IMR-90 (cell line): ENCODE data around the gene PRR22. TPM values are rescaled to one million over a fixed set of nuclear protein-coding genes. Genes with fewer than 3 reads are reported as not detected.

Source experiments
- ATAC-seq: fragments of 200-7000 bp; cut with Tn5 transposase; 2 replicates; pipeline ENCODE4 v1.9.1; 2020; ENCODE audit warnings: low read depth, mild to moderate bottlenecking, moderate library complexity
- BruUV-seq: library from RNA; stranded (reverse); fragments of 400-500 nt; replicated peaks from 2 replicates; lab custom pipeline; 2021; lab: Mats Ljungman, UMichigan
- CTCF ChIA-PET: fragments of 300-600 bp; formaldehyde crosslinking; extraction: SDS; loops from one replicate; lab custom pipeline; 2021; ENCODE audit warnings: antibody characterized with exemption; lab: Yijun Ruan, JAX
- POLR2A ChIA-PET: fragments of 300-600 bp; sonication (Branson Sonifier 250); formaldehyde crosslinking; loops from one replicate; lab custom pipeline; 2022; ENCODE audit warnings: antibody characterized with exemption; ENCODE audit not compliant: unreplicated experiment; lab: Charles Lee
- DNase-seq: peaks from one replicate; pipeline ENCODE4 v3.0.0; 2013
- H2AFZ ChIP-seq: replicated peaks from 2 replicates; pipeline ENCODE3; 2013; ENCODE audit warnings: low read length, mild to moderate bottlenecking; ENCODE audit not compliant: poor library complexity
- H2AK5ac ChIP-seq: 2 replicates; pipeline ENCODE4 v1.6.1; 2013; ENCODE audit warnings: low read depth, low read length, inconsistent platforms
- H2AK9ac ChIP-seq: replicated peaks from 2 replicates; pipeline ENCODE3; 2013; ENCODE audit warnings: mild to moderate bottlenecking, low read depth, low read length, moderate library complexity; ENCODE audit not compliant: poor library complexity
- H2BK120ac ChIP-seq: 2 replicates; pipeline ENCODE4 v1.6.1; 2013; ENCODE audit warnings: low read depth, low read length, inconsistent platforms
- H2BK15ac ChIP-seq: 3 replicates; pipeline ENCODE4 v1.6.1; 2013; ENCODE audit warnings: low read depth, low read length, inconsistent platforms
- H2BK20ac ChIP-seq: 2 replicates; pipeline ENCODE4 v1.6.1; 2013; ENCODE audit warnings: low read depth, mild to moderate bottlenecking, inconsistent platforms, low read length, moderate library complexity
- H2BK5ac ChIP-seq: 2 replicates; pipeline ENCODE4 v1.6.1; 2013; ENCODE audit warnings: mild to moderate bottlenecking, low read depth, low read length, inconsistent platforms; ENCODE audit not compliant: poor library complexity, severe bottlenecking
- H3K14ac ChIP-seq: replicated peaks from 2 replicates; pipeline ENCODE4 v1.6.1; 2013; ENCODE audit warnings: low read depth, low read length, inconsistent platforms
- H3K18ac ChIP-seq: 2 replicates; pipeline ENCODE4 v1.6.1; 2013; ENCODE audit warnings: low read depth, low read length, control low read depth
- H3K23ac ChIP-seq: 2 replicates; pipeline ENCODE4 v1.6.1; 2013; ENCODE audit warnings: low read depth, low read length, inconsistent platforms
- H3K27ac ChIP-seq: 2 replicates; pipeline ENCODE4 v1.5.1; 2013; ENCODE audit warnings: mild to moderate bottlenecking, control low read depth, low read length; ENCODE audit not compliant: insufficient read depth
- H3K27me3 ChIP-seq: 2 replicates; pipeline ENCODE4 v1.6.1; 2013; ENCODE audit warnings: low read length; ENCODE audit not compliant: control insufficient read depth, insufficient read depth
- H3K36me3 ChIP-seq: 2 replicates; pipeline ENCODE4 v1.6.1; 2013; ENCODE audit warnings: low read length, mixed read lengths; ENCODE audit not compliant: control insufficient read depth, insufficient read depth
- H3K4ac ChIP-seq: 2 replicates; pipeline ENCODE4 v1.6.1; 2013; ENCODE audit warnings: low read depth, low read length, inconsistent platforms
- H3K4me1 ChIP-seq: 2 replicates; pipeline ENCODE4 v1.6.1; 2013; ENCODE audit warnings: low read length, mixed read lengths; ENCODE audit not compliant: control insufficient read depth, insufficient read depth
- H3K4me2 ChIP-seq: 2 replicates; pipeline ENCODE4 v1.6.1; 2013; ENCODE audit warnings: low read depth, mild to moderate bottlenecking, control low read depth, low read length, moderate library complexity
- H3K4me3 ChIP-seq: 2 replicates; pipeline ENCODE4 v1.5.1; 2013; ENCODE audit warnings: low read depth, mild to moderate bottlenecking, control low read depth, low read length, moderate library complexity; ENCODE audit not compliant: insufficient read depth
- H3K56ac ChIP-seq: 2 replicates; pipeline ENCODE4 v1.6.1; 2013; ENCODE audit warnings: low read length, inconsistent platforms; ENCODE audit not compliant: insufficient read depth; ENCODE audit errors: extremely low read depth
- H3K79me1 ChIP-seq, 2 experiments: 2 replicates each; pipeline ENCODE4 v1.6.1; 2013; ENCODE audit warnings: low read length in 2 of 2, inconsistent platforms in 1 of 2, low read depth in 1 of 2
- H3K9ac ChIP-seq: 2 replicates; pipeline ENCODE4 v1.6.1; 2013; ENCODE audit warnings: low read depth, low read length, control low read depth
- H3K9me1 ChIP-seq: 2 replicates; pipeline ENCODE4 v1.6.1; 2013; ENCODE audit warnings: low read length, inconsistent platforms; ENCODE audit not compliant: insufficient read depth
- H3K9me3 ChIP-seq: 2 replicates; pipeline ENCODE4 v1.6.1; 2013; ENCODE audit warnings: low read length; ENCODE audit not compliant: control insufficient read depth, insufficient read depth
- H4K20me1 ChIP-seq: 2 replicates; pipeline ENCODE4 v1.6.1; 2013; ENCODE audit warnings: low read length, inconsistent platforms; ENCODE audit not compliant: insufficient read depth
- H4K5ac ChIP-seq: 2 replicates; pipeline ENCODE4 v1.6.1; 2013; ENCODE audit warnings: mild to moderate bottlenecking, low read depth, low read length, control low read depth
- H4K8ac ChIP-seq, 2 experiments: 2 replicates each; pipeline ENCODE4 v1.6.1; 2013; ENCODE audit warnings: low read depth in 2 of 2, low read length in 2 of 2, control low read depth in 1 of 2, inconsistent platforms in 1 of 2
- H4K91ac ChIP-seq: 2 replicates; pipeline ENCODE4 v1.6.1; 2013; ENCODE audit warnings: low read depth, low read length, inconsistent platforms; ENCODE audit not compliant: insufficient read depth
- BHLHE40 ChIP-seq: fragments of 150-350 bp; IDR thresholded peaks from 2 replicates; pipeline ENCODE4 v1.6.1; 2016; ENCODE audit warnings: mild to moderate bottlenecking, low read depth, low read length
- CEBPB ChIP-seq: IDR thresholded peaks from 2 replicates; pipeline ENCODE4 v1.6.1; 2012; ENCODE audit warnings: low read depth, low read length, improper control_type of control experiment
- CHD1 ChIP-seq: IDR thresholded peaks from 2 replicates; pipeline ENCODE4 v1.6.1; 2012; ENCODE audit warnings: low read depth, low read length, improper control_type of control experiment
- CTCF ChIP-seq: conservative IDR thresholded peaks from 2 replicates; pipeline ENCODE4 v1.5.1; 2012; ENCODE audit warnings: mild to moderate bottlenecking, low read depth, low read length, improper control_type of control experiment
- FOS ChIP-seq: fragments of 150-350 bp; IDR thresholded peaks from 2 replicates; pipeline ENCODE4 v1.6.1; 2016; ENCODE audit warnings: low read depth, low read length
- MAFK ChIP-seq: IDR thresholded peaks from 2 replicates; pipeline ENCODE4 v1.6.1; 2012; ENCODE audit warnings: low read depth, low read length, improper control_type of control experiment
- MAZ ChIP-seq: IDR thresholded peaks from 2 replicates; pipeline ENCODE4 v1.6.1; 2012; ENCODE audit warnings: low read depth, mild to moderate bottlenecking, low read length, improper control_type of control experiment, moderate library complexity, borderline replicate concordance
- MXI1 ChIP-seq: IDR thresholded peaks from 2 replicates; pipeline ENCODE4 v1.6.1; 2012; ENCODE audit warnings: low read depth, mild to moderate bottlenecking, low read length, moderate library complexity, borderline replicate concordance
- NFE2L2 ChIP-seq: fragments of 150-350 bp; IDR thresholded peaks from 2 replicates; pipeline ENCODE4 v1.6.1; 2016; ENCODE audit warnings: low read depth, mild to moderate bottlenecking, low read length
- POLR2A ChIP-seq: IDR thresholded peaks from 2 replicates; pipeline ENCODE4 v1.6.1; 2012; ENCODE audit warnings: mild to moderate bottlenecking, low read depth, low read length
- RAD21 ChIP-seq: IDR thresholded peaks from 2 replicates; pipeline ENCODE4 v1.6.1; 2012; ENCODE audit warnings: low read length, improper control_type of control experiment
- RCOR1 ChIP-seq: IDR thresholded peaks from 2 replicates; pipeline ENCODE4 v1.6.1; 2012; ENCODE audit warnings: mild to moderate bottlenecking, low read length, improper control_type of control experiment; ENCODE audit not compliant: insufficient replicate concordance
- RFX5 ChIP-seq: IDR thresholded peaks from 2 replicates; pipeline ENCODE4 v1.8.0; 2012; ENCODE audit warnings: low read depth, mild to moderate bottlenecking, low read length, moderate library complexity
- SMC3 ChIP-seq: fragments of 150-350 bp; IDR thresholded peaks from 2 replicates; pipeline ENCODE4 v1.6.1; 2016; ENCODE audit warnings: low read depth, mild to moderate bottlenecking, antibody characterized with exemption, low read length, moderate library complexity
- WGBS, 2 experiments: methylation state at CpG; one replicate each; pipeline versions ENCODE4 v1.1.5 to v1.1.7; 2013; ENCODE audit warnings: missing lambda C conversion rate in 2 of 2; ENCODE audit not compliant: insufficient read length in 1 of 2; ENCODE audit errors: extremely low coverage in 2 of 2; 5-methylcytosine and 5-hydroxymethylcytosine counted together
- dilution Hi-C: fragments of 300-500 bp; cut with HindIII; formaldehyde crosslinking; loops from one replicate; pipeline ENCODE4 v1.14.3; 2018; ENCODE audit warnings: low sequenced_read_pairs; ENCODE audit not compliant: unreplicated experiment
- in situ Hi-C: fragments of 300-500 bp; cut with MboI; formaldehyde crosslinking; loops from 3 replicates; pipeline ENCODE4 v1.14.3; 2019; ENCODE audit warnings: low sequenced_read_pairs, inconsistent platforms, mixed read lengths
- intact Hi-C: fragments of 100-400 bp; cut with micrococcal nuclease; formaldehyde crosslinking; loops from 2 replicates; pipeline ENCODE4 v1.10.0; 2022
- polyA plus RNA-seq, 3 experiments: library from polyadenylated mRNA; depleted of rRNA; stranded (reverse); fragments of >200 nt; gene quantifications; 2 replicates each; pipeline ENCODE4 v1.2.3, GENCODE V29; 2012; ENCODE audit warnings: low replicate concordance in 1 of 3
- total RNA-seq: library from RNA; depleted of rRNA; stranded (reverse); fragments of >200 nt; gene quantifications from 2 replicates; pipeline ENCODE4 v1.2.3, GENCODE V29; 2012
- TF ChIP-seq, protein P1 (sequence below): fragments of 150-350 bp; IDR thresholded peaks from 2 replicates; pipeline ENCODE4 v1.6.1; 2017; ENCODE audit warnings: mild to moderate bottlenecking, antibody characterized with exemption, low read length, low read depth
- TF ChIP-seq, protein P2 (sequence below): fragments of 150-350 bp; IDR thresholded peaks from 2 replicates; pipeline ENCODE4 v1.6.1; 2016; ENCODE audit warnings: low read depth, mild to moderate bottlenecking, low read length, moderate library complexity, borderline replicate concordance

Gene PRR22
- total and polyA plus RNA-seq, 2 of the 4 experiments (the other 2 are of a cell fraction) = 0.92 TPM; not detected in 1

- dilution Hi-C loops = no loop called here
Observed at GRCh38 chr19:5793188-5793587, 8.6 kb upstream of the PRR22 start.

More at GRCh38 chr19:5793188-5793587, 8.6 kb upstream of the PRR22 start:
- Histone ChIP-seq H2BK120ac (no peak overlapping the region), H3K36me3 (peaks cover 12% of the 10 kb centered on the region), H4K5ac (no peak overlapping the region), H3K79me1 (peaks cover 0 to 11% of the 10 kb centered on the region in 2 experiments; a peak in 2 of 4 replicates), H3K4me3 (no peak overlapping the region), H4K20me1 (peaks cover 7% of the 10 kb centered on the region; the same call in 1 of the 2 replicates), H3K9me3 (no peaks in the 10 kb centered on the region), H3K56ac (no peak overlapping the region), H2BK15ac (no peak overlapping the region), H3K9me1 (0 out of 2 replicates have a peak, but pooled peaks cover 3% of the 10 kb centered on the region), H2BK5ac (no peak overlapping the region), H2AFZ (no peak overlapping the region), H3K4ac (no peak overlapping the region), H3K23ac (no peak overlapping the region), H3K4me1 (0 out of 2 replicates have a peak, but pooled peaks cover 2% of the 10 kb centered on the region), H2AK9ac (no peak overlapping the region), H3K27ac (no peak overlapping the region), H2BK20ac (no peak overlapping the region), H3K14ac (no peak overlapping the region), H4K91ac (no peak overlapping the region), H3K4me2 (no peak overlapping the region), H3K9ac (no peak overlapping the region), H2AK5ac (no peak overlapping the region), H3K27me3 (peaks cover 3% of the 10 kb centered on the region; the same call in 1 of the 2 replicates), H3K18ac (no peak overlapping the region), H4K8ac (no peak overlapping the region)
- ChIA-PET CTCF (no interaction called here), POLR2A (no interaction called here)
- ATAC-seq = no peak
- no TSS peak for BruUV-seq
- intact Hi-C loops = loop anchor here (10.0 kb wide), 1 partner anchor 662 kb away; the partner anchor contains the start of gene SLC25A23
- in situ Hi-C loops = no loop called here
- DNase-seq = no peak
- WGBS, 2 experiments = 100% methylated on average over 1 of the region's 3 CpGs; no CpG with 5 or more reads in 1 of the 2 experiments
- TF ChIP-seq CEBPB (no peak), BHLHE40 (no peak), MAZ (no peak), CTCF (no peak), NFE2L2 (no peak), RAD21 (no peak), FOS (no peak), SMC3 (no peak), RFX5 (no peak), MXI1 (no peak), MAFK (no peak), RCOR1 (no peak), POLR2A (no peak), CHD1 (no peak)
- TF ChIP-seq, protein P1, sequence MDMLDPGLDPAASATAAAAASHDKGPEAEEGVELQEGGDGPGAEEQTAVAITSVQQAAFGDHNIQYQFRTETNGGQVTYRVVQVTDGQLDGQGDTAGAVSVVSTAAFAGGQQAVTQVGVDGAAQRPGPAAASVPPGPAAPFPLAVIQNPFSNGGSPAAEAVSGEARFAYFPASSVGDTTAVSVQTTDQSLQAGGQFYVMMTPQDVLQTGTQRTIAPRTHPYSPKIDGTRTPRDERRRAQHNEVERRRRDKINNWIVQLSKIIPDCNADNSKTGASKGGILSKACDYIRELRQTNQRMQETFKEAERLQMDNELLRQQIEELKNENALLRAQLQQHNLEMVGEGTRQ = no peak
- TF ChIP-seq, protein P2, sequence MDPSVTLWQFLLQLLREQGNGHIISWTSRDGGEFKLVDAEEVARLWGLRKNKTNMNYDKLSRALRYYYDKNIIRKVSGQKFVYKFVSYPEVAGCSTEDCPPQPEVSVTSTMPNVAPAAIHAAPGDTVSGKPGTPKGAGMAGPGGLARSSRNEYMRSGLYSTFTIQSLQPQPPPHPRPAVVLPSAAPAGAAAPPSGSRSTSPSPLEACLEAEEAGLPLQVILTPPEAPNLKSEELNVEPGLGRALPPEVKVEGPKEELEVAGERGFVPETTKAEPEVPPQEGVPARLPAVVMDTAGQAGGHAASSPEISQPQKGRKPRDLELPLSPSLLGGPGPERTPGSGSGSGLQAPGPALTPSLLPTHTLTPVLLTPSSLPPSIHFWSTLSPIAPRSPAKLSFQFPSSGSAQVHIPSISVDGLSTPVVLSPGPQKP = no peak
